PFSK-1 (cell line): ENCODE data around the gene LIN9.

Experiments used
- POLR2AphosphoS5 ChIP-seq: IDR thresholded peaks from 2 replicates; pipeline ENCODE4 v1.6.1; 2012; ENCODE audit warnings: low read depth, mild to moderate bottlenecking, control low read depth, low read length, moderate library complexity
- SIN3A ChIP-seq: IDR thresholded peaks from 2 replicates; pipeline ENCODE4 v1.6.1; 2012; ENCODE audit warnings: mild to moderate bottlenecking, low read length, moderate library complexity, borderline replicate concordance; ENCODE audit not compliant: insufficient read depth
- TAF1 ChIP-seq: IDR thresholded peaks from 2 replicates; pipeline ENCODE4 v1.6.1; 2012; ENCODE audit warnings: low read length, control low read depth, borderline replicate concordance; ENCODE audit not compliant: insufficient read depth
- TF ChIP-seq, protein P1 (sequence below), 2 experiments: IDR thresholded peaks; 2 replicates each; pipeline versions ENCODE4 v1.6.1 to v1.8.0; 2011 to 2012; ENCODE audit warnings: low read depth in 2 of 2, low read length in 2 of 2, control low read depth in 1 of 2, inconsistent platforms in 1 of 2, mild to moderate bottlenecking in 1 of 2, moderate library complexity in 1 of 2; ENCODE audit not compliant: insufficient read depth in 1 of 2

DNA sequence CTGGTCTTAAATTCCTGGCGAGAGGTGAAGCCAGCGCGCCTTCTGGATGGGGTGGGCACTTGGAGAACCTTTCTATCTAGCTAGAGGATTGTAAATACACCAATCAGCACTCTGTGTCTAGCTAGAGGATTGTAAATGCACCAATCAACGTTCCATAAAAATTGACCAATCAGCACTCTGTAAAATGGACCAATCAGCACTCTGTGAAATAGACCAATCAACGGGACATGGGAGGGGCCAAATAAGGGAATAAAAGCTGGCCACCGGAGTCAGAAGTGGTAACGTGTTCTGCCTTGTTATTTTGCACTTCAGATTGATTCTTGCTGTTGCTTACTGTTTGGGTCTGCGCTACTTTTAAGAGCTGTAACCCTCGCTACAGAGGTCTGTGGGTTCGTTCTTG is 12.0 kb upstream of the LIN9 start:
- TF ChIP-seq POLR2AphosphoS5 (no peak), SIN3A (no peak), TAF1 (no peak)
- TF ChIP-seq, protein P1, sequence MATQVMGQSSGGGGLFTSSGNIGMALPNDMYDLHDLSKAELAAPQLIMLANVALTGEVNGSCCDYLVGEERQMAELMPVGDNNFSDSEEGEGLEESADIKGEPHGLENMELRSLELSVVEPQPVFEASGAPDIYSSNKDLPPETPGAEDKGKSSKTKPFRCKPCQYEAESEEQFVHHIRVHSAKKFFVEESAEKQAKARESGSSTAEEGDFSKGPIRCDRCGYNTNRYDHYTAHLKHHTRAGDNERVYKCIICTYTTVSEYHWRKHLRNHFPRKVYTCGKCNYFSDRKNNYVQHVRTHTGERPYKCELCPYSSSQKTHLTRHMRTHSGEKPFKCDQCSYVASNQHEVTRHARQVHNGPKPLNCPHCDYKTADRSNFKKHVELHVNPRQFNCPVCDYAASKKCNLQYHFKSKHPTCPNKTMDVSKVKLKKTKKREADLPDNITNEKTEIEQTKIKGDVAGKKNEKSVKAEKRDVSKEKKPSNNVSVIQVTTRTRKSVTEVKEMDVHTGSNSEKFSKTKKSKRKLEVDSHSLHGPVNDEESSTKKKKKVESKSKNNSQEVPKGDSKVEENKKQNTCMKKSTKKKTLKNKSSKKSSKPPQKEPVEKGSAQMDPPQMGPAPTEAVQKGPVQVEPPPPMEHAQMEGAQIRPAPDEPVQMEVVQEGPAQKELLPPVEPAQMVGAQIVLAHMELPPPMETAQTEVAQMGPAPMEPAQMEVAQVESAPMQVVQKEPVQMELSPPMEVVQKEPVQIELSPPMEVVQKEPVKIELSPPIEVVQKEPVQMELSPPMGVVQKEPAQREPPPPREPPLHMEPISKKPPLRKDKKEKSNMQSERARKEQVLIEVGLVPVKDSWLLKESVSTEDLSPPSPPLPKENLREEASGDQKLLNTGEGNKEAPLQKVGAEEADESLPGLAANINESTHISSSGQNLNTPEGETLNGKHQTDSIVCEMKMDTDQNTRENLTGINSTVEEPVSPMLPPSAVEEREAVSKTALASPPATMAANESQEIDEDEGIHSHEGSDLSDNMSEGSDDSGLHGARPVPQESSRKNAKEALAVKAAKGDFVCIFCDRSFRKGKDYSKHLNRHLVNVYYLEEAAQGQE (IDR thresholded peaks at IDR 0.05; ENCODE audit: insufficient read depth in 1 of 2, low read depth in 2 of 2, low read length in 2 of 2): no peak
